ENCODE measurements around the gene GARNL3. TPM values are rescaled to one million over a fixed set of nuclear protein-coding genes. Genes with fewer than 3 reads are reported as not detected.

GARNL3 gene
- total and polyA plus RNA-seq, 8 donors = 2.3 to 7.1 (median 3.4) TPM

GRCh38 chr9:127292415-127292814 is 27.8 kb downstream of the GARNL3 start:
- ATAC-seq (no peak), FAIRE-seq (no peak), DNase-seq (no peak)
- Histone ChIP-seq H3K27ac (no peak overlapping the region), H3K36me3 (no peaks in the 10 kb centered on the region), H3K27me3 (no peaks in the 10 kb centered on the region), H3K9me3 (no peaks in the 10 kb centered on the region), H3K4me3 (no peak overlapping the region), H3K4me1 (peaks cover 0 to 14% (median 0%) of the 10 kb centered on the region in 3 donors)
- WGBS, 2 donors = 94 to 98% methylated on average over 4 of the region's 4 CpGs
- intact Hi-C loops (cut with DNase I) = no loop called here
- no peak for TF ChIP-seq CTCF (IDR thresholded peaks at IDR 0.05)

- H3K4me1 ChIP-seq = peaks cover 0 to 14% (median 0%) of the 10 kb centered on the region in 3 donors
- H3K9me3 ChIP-seq = no peaks in the 10 kb centered on the region
- peak overlapping the region in 1 of 4 donors; percentile 48 for H3K27ac ChIP-seq
- no peak for TF ChIP-seq CTCF (IDR thresholded peaks at IDR 0.05)
- DNase-seq (no peak), ATAC-seq (peak in 2 of 4 donors; percentile 41 to 79), FAIRE-seq (no peak)
- WGBS, 2 donors = 28 to 32% methylated on average over 5 of the region's 5 CpGs
- H3K36me3 ChIP-seq = no peaks in the 10 kb centered on the region
- H3K4me3 ChIP-seq = no peak overlapping the region
- H3K27me3 ChIP-seq = no peaks in the 10 kb centered on the region
- intact Hi-C loops (cut with DNase I) = no loop called here
These were observed 28.8 kb downstream of the GARNL3 start for GRCh38 chr9:127293328-127293727.

GRCh38 chr9:127293767-127294166 is 29.2 kb downstream of the GARNL3 start:
- peaks cover 0 to 14% (median 0%) of the 10 kb centered on the region in 3 donors for H3K4me1 ChIP-seq
- no peaks in the 10 kb centered on the region for H3K36me3 ChIP-seq
- no peaks in the 10 kb centered on the region for H3K27me3 ChIP-seq
- H3K9me3 ChIP-seq = no peaks in the 10 kb centered on the region
- TF ChIP-seq CTCF (IDR thresholded peaks at IDR 0.05) = no peak
- peak overlapping the region in 1 of 4 donors; percentile 48 for H3K27ac ChIP-seq
- intact Hi-C loops (cut with DNase I) = no loop called here
- 53 to 75% methylated on average over 1 of the region's 1 CpG for WGBS, 2 donors
- DNase-seq (no peak), FAIRE-seq (no peak), ATAC-seq (peak in 3 of 4 donors; percentile 32 to 68 (median 54))
- H3K4me3 ChIP-seq = no peak overlapping the region

GRCh38 chr9:127295005-127295404 is 30.4 kb downstream of the GARNL3 start:
- no peaks in the 10 kb centered on the region for H3K27me3 ChIP-seq
- ATAC-seq = no peak
- no peak overlapping the region for H3K4me3 ChIP-seq
- intact Hi-C loops (cut with DNase I) = no loop called here
- no peaks in the 10 kb centered on the region for H3K36me3 ChIP-seq
- H3K9me3 ChIP-seq = no peaks in the 10 kb centered on the region
- no peak overlapping the region for H3K27ac ChIP-seq
- peaks cover 0 to 14% (median 0%) of the 10 kb centered on the region in 3 donors for H3K4me1 ChIP-seq
- no peak for DNase-seq
- FAIRE-seq = no peak
- TF ChIP-seq CTCF (IDR thresholded peaks at IDR 0.05) = no peak
- WGBS, 2 donors = 93 to 94% methylated on average over 1 of the region's 1 CpG

GRCh38 chr9:127300886-127301447 is 36.4 kb downstream of the GARNL3 start:
- no peak for ATAC-seq
- Histone ChIP-seq H3K36me3 (no peaks in the 10 kb centered on the region), H3K4me3 (no peak overlapping the region), H3K27me3 (no peaks in the 10 kb centered on the region), H3K27ac (no peak overlapping the region), H3K4me1 (no peaks in the 10 kb centered on the region), H3K9me3 (no peaks in the 10 kb centered on the region)
- TF ChIP-seq CTCF (IDR thresholded peaks at IDR 0.05) = no peak
- DNase-seq = no peak
- 87% methylated on average over 3 of the region's 3 CpGs for whole genome bisulfite sequencing, 2 donors
- FAIRE-seq = no peak
- intact Hi-C loops (cut with DNase I) = no loop called here

Measured in pancreas (tissue), 10 donors.